Colonic mucosa (tissue), 4 donors: ENCODE measurements around the gene OR4D9. TPM values are rescaled to one million over a fixed set of nuclear protein-coding genes. Genes with fewer than 3 reads are reported as not detected.
"Not testable (repeated sequence)": the region's sequence is repeated elsewhere in the genome, so short reads cannot be mapped to it uniquely, and the experiment has no call there.

ENCODE experiments used
- DNase-seq: peaks from one replicate; pipeline ENCODE4 v3.0.0-alpha.2; 2020
- H3K27ac ChIP-seq: fragments of 200-600 bp; one replicate; pipeline ENCODE4 v1.8.0; 2021
- H3K27me3 ChIP-seq: fragments of 200-600 bp; one replicate; pipeline ENCODE4 v1.8.0; 2021
- H3K36me3 ChIP-seq: fragments of 200-600 bp; one replicate; pipeline ENCODE4 v1.8.0; 2021
- H3K4me1 ChIP-seq: fragments of 200-600 bp; one replicate; pipeline ENCODE4 v1.8.0; 2021; ENCODE audit warnings: mild to moderate bottlenecking
- H3K4me3 ChIP-seq: fragments of 200-600 bp; one replicate; pipeline ENCODE4 v1.8.0; 2021
- H3K9ac ChIP-seq, 2 donors: one replicate each; pipeline ENCODE4 v1.7.0; 2013; ENCODE audit warnings: control low read depth in 2 of 2, low read depth in 2 of 2, low read length in 2 of 2
- H3K9me3 ChIP-seq: fragments of 200-600 bp; one replicate; pipeline ENCODE4 v1.8.0; 2021
- intact Hi-C: fragments of 100-400 bp; cut with DNase I; formaldehyde crosslinking; loops from one replicate; pipeline ENCODE4 v1.14.1; 2022
- total RNA-seq, 2 donors: library from RNA; stranded (reverse); fragmentation: NEBNext Ultra II Directional in 1 of 2; extraction: Animal tissue kit (Norgen Biotek cat#: 25700) in 1 of 2; gene quantifications; one replicate each; pipeline ENCODE4 v1.2.1, GENCODE V29; 2021
- TF ChIP-seq, protein P1 (sequence below): fragments of 200-600 bp; IDR thresholded peaks from one replicate; pipeline ENCODE4 v1.8.0; 2022; ENCODE audit warnings: antibody characterized with exemption, mild to moderate bottlenecking
- donor health status: healthy.
- donor health status: DM: no; HTN: no; CAD: no.
- donor health status: DM: no; HTN: no; CAD: no.

The OR4D9 gene
- total RNA-seq, 2 donors from 2014 or later: not detected

DNA sequence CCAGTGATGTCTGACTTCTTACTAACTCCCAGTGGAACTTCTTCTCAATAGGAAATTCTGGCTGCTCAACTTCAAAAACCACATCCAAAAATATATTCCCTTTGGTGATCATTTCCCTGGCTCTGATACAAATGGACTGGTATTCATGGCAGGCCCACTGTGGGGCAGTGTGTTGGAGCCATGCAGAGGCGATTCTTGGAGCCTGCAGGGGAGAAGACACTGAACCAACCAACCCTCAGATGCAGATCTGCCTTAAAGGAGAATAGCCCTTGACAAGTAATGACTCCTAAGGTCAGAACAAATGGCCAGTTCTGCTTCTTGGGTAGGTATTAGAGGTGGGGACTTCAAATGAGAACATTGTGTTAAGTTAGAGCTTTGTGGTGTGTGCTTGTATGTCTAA is 12.2 kb downstream of the OR4D9 start:
- TF ChIP-seq, protein P1, sequence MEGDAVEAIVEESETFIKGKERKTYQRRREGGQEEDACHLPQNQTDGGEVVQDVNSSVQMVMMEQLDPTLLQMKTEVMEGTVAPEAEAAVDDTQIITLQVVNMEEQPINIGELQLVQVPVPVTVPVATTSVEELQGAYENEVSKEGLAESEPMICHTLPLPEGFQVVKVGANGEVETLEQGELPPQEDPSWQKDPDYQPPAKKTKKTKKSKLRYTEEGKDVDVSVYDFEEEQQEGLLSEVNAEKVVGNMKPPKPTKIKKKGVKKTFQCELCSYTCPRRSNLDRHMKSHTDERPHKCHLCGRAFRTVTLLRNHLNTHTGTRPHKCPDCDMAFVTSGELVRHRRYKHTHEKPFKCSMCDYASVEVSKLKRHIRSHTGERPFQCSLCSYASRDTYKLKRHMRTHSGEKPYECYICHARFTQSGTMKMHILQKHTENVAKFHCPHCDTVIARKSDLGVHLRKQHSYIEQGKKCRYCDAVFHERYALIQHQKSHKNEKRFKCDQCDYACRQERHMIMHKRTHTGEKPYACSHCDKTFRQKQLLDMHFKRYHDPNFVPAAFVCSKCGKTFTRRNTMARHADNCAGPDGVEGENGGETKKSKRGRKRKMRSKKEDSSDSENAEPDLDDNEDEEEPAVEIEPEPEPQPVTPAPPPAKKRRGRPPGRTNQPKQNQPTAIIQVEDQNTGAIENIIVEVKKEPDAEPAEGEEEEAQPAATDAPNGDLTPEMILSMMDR: no peak
- Histone ChIP-seq H3K4me3 (no peak overlapping the region), H3K9ac (no peak overlapping the region), H3K9me3 (no peaks in the 10 kb centered on the region), H3K36me3 (no peaks in the 10 kb centered on the region), H3K27me3 (no peaks in the 10 kb centered on the region), H3K27ac (no peak overlapping the region), H3K4me1 (no peaks in the 10 kb centered on the region)
- intact Hi-C loops: no loop called here
- no peak for DNase-seq

DNA sequence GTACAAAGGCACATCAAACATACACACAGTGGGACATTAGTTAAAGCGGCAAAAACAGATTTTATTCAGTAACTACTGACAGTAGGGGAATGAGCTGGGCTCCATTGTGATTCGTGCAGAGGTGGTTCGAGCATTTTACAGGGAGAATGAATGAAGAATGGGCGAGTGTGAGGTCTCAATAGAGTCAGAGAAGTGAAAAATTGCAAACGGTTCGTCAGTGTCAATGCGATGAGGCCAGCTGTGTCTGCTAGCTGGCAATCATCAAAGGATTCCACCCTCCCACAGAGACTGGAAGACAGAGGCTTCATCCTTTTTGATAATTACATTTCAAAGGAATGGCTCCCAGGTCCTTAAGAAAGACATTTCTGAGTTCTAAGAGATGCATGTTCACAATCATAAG is 17.4 kb downstream of the OR4D9 start:
- H3K4me3 ChIP-seq: no peak overlapping the region
- intact Hi-C loops: no loop called here
- no peaks in the 10 kb centered on the region for H3K36me3 ChIP-seq
- H3K4me1 ChIP-seq: no peaks in the 10 kb centered on the region
- H3K9me3 ChIP-seq: no peaks in the 10 kb centered on the region
- no peak for DNase-seq
- H3K27ac ChIP-seq: no peak overlapping the region
- TF ChIP-seq, protein P1: no peak
- no peak overlapping the region for H3K9ac ChIP-seq
- H3K27me3 ChIP-seq: no peaks in the 10 kb centered on the region

DNA sequence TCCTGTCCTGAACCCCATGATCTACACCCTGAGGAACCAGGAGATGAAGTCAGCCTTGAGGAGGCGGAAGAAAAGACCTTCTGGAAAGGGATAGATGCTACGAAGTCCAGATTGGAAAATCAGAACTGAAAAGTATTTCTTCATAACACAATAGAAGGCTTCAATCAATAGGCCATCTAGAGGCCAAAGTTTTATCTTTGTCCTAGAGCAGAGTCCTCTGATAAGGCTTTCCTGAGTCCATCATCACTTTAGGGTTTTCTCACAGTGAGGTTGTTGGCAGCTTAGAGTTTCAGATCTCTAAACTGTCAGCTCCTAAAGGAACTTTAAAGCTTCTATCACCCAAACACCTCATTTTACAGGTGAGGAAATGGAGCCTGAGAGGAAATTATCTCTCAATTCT is 21.3 kb downstream of the OR4D9 start:
- Histone ChIP-seq H3K36me3 (no peaks in the 10 kb centered on the region), H3K9me3 (no peaks in the 10 kb centered on the region), H3K9ac (no peak overlapping the region), H3K27me3 (no peaks in the 10 kb centered on the region), H3K4me1 (no peaks in the 10 kb centered on the region), H3K27ac (no peak overlapping the region), H3K4me3 (no peak overlapping the region)
- DNase-seq: no peak
- TF ChIP-seq, protein P1: no peak
- intact Hi-C loops: loop anchor here (10.0 kb wide), 1 partner anchor 272 kb away; no protein-coding TSS in a partner anchor

DNA sequence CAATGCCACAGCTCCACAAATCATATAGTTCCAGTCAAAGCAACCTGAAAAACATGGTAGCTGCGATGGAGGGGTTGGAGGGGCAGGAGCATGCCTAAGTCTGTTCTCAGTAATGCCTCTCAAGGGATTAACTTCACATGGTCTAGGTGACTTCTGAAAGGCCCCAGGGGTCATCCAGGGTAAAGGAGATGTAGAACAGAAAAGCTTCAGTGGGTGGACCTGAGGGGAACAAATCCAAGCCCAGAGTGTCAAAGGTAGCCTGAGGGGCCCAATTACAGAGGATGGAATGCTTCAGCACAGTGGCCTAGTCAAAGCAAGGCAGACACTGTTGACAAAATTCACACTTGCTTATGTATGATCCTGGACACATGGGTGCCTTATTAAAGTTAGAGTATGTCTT is 23.3 kb downstream of the OR4D9 start:
- Histone ChIP-seq H3K9me3 (no peaks in the 10 kb centered on the region), H3K9ac (no peak overlapping the region), H3K27ac (no peak overlapping the region), H3K27me3 (no peaks in the 10 kb centered on the region), H3K4me1 (no peaks in the 10 kb centered on the region), H3K36me3 (no peaks in the 10 kb centered on the region), H3K4me3 (no peak overlapping the region)
- intact Hi-C loops: loop anchor here (5.0 to 10.0 kb wide), 2 partner anchors 143 to 270 kb away; no protein-coding TSS in a partner anchor
- no peak for DNase-seq
- TF ChIP-seq, protein P1: no peak

DNA sequence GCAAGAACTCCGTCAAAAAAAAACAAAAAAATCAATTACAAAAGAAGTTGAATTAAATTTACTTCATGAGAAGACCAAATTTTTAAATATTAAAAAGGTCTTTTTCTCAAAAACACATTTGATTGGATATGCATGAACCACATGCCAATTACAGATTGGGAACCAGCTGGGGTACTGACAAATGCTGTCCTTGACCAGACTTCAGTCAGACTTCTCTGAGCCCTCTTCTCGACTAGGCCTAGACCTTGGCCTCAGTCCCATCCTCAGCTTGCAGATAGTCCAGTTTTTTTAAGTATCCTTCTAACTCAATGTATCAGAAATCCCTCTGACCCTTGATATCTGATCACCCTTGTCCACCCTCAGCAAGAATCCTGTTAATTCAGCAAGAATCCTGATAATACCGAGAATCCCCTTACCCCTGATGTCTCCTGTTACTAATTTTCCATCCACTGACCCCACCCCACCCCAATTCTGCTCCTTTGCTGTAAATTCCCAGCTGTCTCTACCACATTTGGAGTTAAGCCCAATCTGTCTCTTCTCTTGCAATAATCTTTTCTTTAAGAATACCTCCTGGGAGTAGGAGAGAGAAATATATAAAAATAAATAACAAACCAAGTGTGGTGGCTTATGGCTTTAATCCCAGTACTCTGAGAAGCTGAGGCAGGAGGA is 30.9 kb downstream of the OR4D9 start:
- Histone ChIP-seq H3K9me3 (no peaks in the 10 kb centered on the region), H3K4me1 (no peaks in the 10 kb centered on the region), H3K4me3 (no peak overlapping the region), H3K36me3 (no peaks in the 10 kb centered on the region), H3K27ac (no peak overlapping the region), H3K9ac (no peak overlapping the region), H3K27me3 (no peaks in the 10 kb centered on the region)
- TF ChIP-seq, protein P1: no peak
- no peak for DNase-seq
- intact Hi-C loops: no loop called here

DNA sequence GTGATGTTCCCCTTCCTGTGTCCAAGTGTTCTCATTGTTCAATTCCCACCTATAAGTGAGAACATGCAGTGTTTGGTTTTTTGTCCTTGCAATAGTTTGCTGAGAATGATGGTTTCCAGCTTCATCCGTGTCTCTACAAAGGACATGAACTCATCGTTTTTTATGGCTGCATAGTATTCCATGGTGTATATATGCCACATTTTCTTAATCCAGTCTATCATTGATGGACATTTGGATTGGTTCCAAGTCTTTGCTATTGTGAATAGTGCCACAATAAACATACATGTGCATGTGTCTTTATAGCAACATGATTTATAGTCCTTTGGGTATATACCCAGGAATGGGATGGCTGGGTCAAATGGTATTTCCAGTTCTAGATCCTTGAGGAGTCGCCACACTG is 32.4 kb downstream of the OR4D9 start:
- intact Hi-C loops: not testable (repeated sequence)

More for the DNA sequence above, 32.4 kb downstream of the OR4D9 start:
- H3K9ac ChIP-seq, DNase-seq, H3K27me3 ChIP-seq, H3K27ac ChIP-seq, H3K4me3 ChIP-seq, H3K36me3 ChIP-seq, H3K4me1 ChIP-seq, H3K9me3 ChIP-seq: not testable (repeated sequence)
